ENCODE measurements around the gene CBR3.
"Not testable (repeated sequence)": the region's sequence is repeated elsewhere in the genome, so short reads cannot be mapped to it uniquely, and the experiment has no call there.

CBR3 gene

GRCh38 chr21:36097427-36098181, 37.3 kb upstream of the CBR3 start:
- no peak overlapping the region for H3K4me3 ChIP-seq (replicated peaks; ENCODE audit: low read depth, low read length)
- peak; percentile 11 for DNase-seq (ENCODE audit: low read depth)
- no peak for TF ChIP-seq CTCF (IDR thresholded peaks at IDR 0.05; ENCODE audit: low read length, missing control alignments)

- no peak for DNase-seq (ENCODE audit: low read depth)
- no peak for TF ChIP-seq CTCF (IDR thresholded peaks at IDR 0.05; ENCODE audit: low read length, missing control alignments)
These were observed 36.7 kb upstream of the CBR3 start for GRCh38 chr21:36098182-36098532.

GRCh38 chr21:36099000-36099399, 35.9 kb upstream of the CBR3 start:
- no peak for DNase-seq (ENCODE audit: low read depth)
- no peak overlapping the region for H3K4me3 ChIP-seq (replicated peaks; ENCODE audit: low read depth, low read length)
- TF ChIP-seq CTCF (IDR thresholded peaks at IDR 0.05; ENCODE audit: low read length, missing control alignments): no peak

More at GRCh38 chr21:36098182-36098532, 36.7 kb upstream of the CBR3 start:
- H3K4me3 ChIP-seq (replicated peaks; ENCODE audit: low read depth, low read length): no peak overlapping the region

GRCh38 chr21:36099695-36100211, 35.1 kb upstream of the CBR3 start:
- DNase-seq (ENCODE audit: low read depth); H3K4me3 ChIP-seq (replicated peaks; ENCODE audit: low read depth, low read length): not testable (repeated sequence)

- H3K4me3 ChIP-seq (replicated peaks; ENCODE audit: low read depth, low read length): no peak overlapping the region
- TF ChIP-seq CTCF (IDR thresholded peaks at IDR 0.05; ENCODE audit: low read length, missing control alignments): no peak
- no peak for DNase-seq (ENCODE audit: low read depth)
These were observed 33.8 kb upstream of the CBR3 start for GRCh38 chr21:36100971-36101641.

DNA sequence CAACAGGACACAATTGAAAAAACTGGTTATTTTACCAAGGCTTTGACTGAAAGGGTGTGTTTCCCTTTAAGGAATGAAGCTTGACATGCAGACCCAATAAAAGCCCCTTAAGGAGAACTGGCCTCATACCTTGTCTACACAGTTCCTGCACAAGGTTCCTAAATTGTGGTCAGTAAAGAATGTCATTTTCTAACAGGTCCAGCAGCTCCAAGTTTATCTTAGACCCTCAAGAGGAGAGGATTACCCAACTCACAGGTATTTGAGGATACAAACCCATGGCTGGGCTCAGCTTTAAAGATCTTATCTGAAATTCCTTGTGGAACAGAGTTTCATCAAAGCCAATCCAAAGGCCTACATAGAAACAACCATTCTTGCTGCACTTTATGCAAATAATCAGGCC, 31.4 kb upstream of the CBR3 start:
- H3K4me3 ChIP-seq (replicated peaks; ENCODE audit: low read depth, low read length): no peak overlapping the region
- no peak for DNase-seq (ENCODE audit: low read depth)
- no peak for TF ChIP-seq CTCF (IDR thresholded peaks at IDR 0.05; ENCODE audit: low read length, missing control alignments)

GRCh38 chr21:36104317-36105300, 30.3 kb upstream of the CBR3 start:
- peak; percentile 41 for TF ChIP-seq CTCF (IDR thresholded peaks at IDR 0.05; ENCODE audit: low read length, missing control alignments)
- DNase-seq (ENCODE audit: low read depth): peak; percentile 46

More at GRCh38 chr21:36104317-36105300, 30.3 kb upstream of the CBR3 start:
- H3K4me3 ChIP-seq (replicated peaks; ENCODE audit: low read depth, low read length): no peak overlapping the region

All from fibroblast of pulmonary artery (primary cell).